Urinary bladder (tissue), 4 donors: ENCODE data around the gene RIPK4. TPM values are rescaled to one million over a fixed set of nuclear protein-coding genes. Genes with fewer than 3 reads are reported as not detected.

Source experiments
- DNase-seq: peaks from one replicate; pipeline ENCODE4 v3.0.0-alpha.2; 2015; ENCODE audit errors: extremely low spot score
- H3K27ac ChIP-seq: one replicate; pipeline ENCODE4 v1.5.1; 2013; ENCODE audit warnings: low read depth, mild to moderate bottlenecking, moderate library complexity
- H3K36me3 ChIP-seq: one replicate; pipeline ENCODE4 v1.6.1; 2013; ENCODE audit warnings: mild to moderate bottlenecking, moderate library complexity; ENCODE audit not compliant: insufficient read depth
- H3K4me1 ChIP-seq: one replicate; pipeline ENCODE4 v1.6.1; 2013; ENCODE audit warnings: mild to moderate bottlenecking, moderate library complexity; ENCODE audit not compliant: insufficient read depth
- H3K4me3 ChIP-seq: one replicate; pipeline ENCODE4 v1.5.1; 2013; ENCODE audit warnings: low read depth, low read length
- WGBS: extraction: QIAGEN DNeasy Blood & Tissue Kit; methylation state at CpG from one replicate; pipeline ENCODE4 v1.1.7; 2013; 5-methylcytosine and 5-hydroxymethylcytosine counted together
- polyA plus RNA-seq: library from polyadenylated mRNA; stranded (reverse); fragments of 200-250 nt; gene quantifications from one replicate; pipeline ENCODE4 v1.2.3, GENCODE V29; 2013
- total RNA-seq: library from RNA; depleted of rRNA; stranded (reverse); fragments of >200 nt; gene quantifications from one replicate; pipeline ENCODE4 v1.2.3, GENCODE V29; 2014
- donor health status: healthy with polysubstance abuse.
- donor health status: healthy.

The RIPK4 gene
- total and polyA plus RNA-seq, 2 donors, result 2.7 to 8.8 TPM

GRCh38 chr21:41750051-41750450 lies 16.8 kb downstream of the RIPK4 start:
- Histone ChIP-seq H3K36me3 (no peaks in the 10 kb centered on the region), H3K4me1 (no peaks in the 10 kb centered on the region), H3K4me3 (no peak overlapping the region), H3K27ac (no peak overlapping the region)
- DNase-seq, result no peak
- 58% methylated on average over 7 of the region's 7 CpGs for WGBS

- Histone ChIP-seq H3K36me3 (no peaks in the 10 kb centered on the region), H3K27ac (no peak overlapping the region), H3K4me3 (no peak overlapping the region), H3K4me1 (no peaks in the 10 kb centered on the region)
- no peak for DNase-seq
- 92% methylated on average over 10 of the region's 10 CpGs for WGBS
Observed at GRCh38 chr21:41749286-41749685, 17.6 kb downstream of the RIPK4 start.

- no peak for DNase-seq
- Histone ChIP-seq H3K4me1 (no peaks in the 10 kb centered on the region), H3K4me3 (no peak overlapping the region), H3K36me3 (no peaks in the 10 kb centered on the region), H3K27ac (no peak overlapping the region)
- 86% methylated on average over 20 of the region's 20 CpGs for WGBS
Observed at GRCh38 chr21:41747943-41748738, 18.7 kb downstream of the RIPK4 start.

GRCh38 chr21:41746744-41747006 lies 20.2 kb downstream of the RIPK4 start:
- Histone ChIP-seq H3K4me1 (no peaks in the 10 kb centered on the region), H3K27ac (no peak overlapping the region), H3K4me3 (no peak overlapping the region), H3K36me3 (no peaks in the 10 kb centered on the region)
- DNase-seq, result no peak
- WGBS, result 93% methylated on average over 8 of the region's 8 CpGs

DNA sequence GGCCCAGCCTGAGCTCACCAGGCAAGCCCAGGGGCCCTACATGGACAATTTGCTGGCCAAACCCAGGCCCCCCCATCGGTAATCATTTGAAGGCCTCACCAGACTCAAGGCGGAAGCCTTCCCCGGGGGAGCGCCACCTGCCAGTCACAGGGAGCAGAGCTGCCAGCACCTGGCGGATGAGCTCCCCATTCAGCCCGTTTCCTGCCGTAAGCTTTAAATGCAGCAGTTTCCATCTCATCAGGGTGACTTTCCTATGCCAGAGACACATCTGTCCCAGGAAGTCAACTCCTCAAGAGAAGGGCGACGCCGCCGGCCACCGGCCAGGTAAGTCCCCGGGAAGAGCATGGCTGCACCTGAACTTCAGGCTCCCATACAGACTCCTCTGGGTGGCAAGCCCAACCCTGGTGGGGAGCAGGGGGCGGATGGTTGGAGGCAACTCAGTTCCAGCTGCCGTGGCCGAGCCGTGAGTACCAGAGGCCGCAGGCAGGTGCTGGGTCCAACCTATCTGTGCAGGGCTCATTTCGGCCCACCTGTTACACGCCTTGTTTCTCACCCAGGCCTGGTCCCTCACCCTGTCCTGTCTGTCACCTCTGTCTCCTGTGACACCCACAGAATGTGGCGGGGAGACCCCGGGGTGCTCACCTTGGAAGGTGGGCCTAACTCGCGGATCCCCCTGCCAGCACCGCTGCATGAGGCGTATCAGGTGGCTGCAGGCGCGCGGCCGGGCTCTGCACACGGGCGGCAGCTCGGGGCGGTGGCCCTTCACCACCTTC lies 20.7 kb downstream of the RIPK4 start:
- H3K27ac ChIP-seq, result no peak overlapping the region
- H3K36me3 ChIP-seq, result no peaks in the 10 kb centered on the region
- 94% methylated on average over 34 of the region's 34 CpGs for WGBS
- no peaks in the 10 kb centered on the region for H3K4me1 ChIP-seq
- no peak for DNase-seq
- H3K4me3 ChIP-seq, result no peak overlapping the region

DNA sequence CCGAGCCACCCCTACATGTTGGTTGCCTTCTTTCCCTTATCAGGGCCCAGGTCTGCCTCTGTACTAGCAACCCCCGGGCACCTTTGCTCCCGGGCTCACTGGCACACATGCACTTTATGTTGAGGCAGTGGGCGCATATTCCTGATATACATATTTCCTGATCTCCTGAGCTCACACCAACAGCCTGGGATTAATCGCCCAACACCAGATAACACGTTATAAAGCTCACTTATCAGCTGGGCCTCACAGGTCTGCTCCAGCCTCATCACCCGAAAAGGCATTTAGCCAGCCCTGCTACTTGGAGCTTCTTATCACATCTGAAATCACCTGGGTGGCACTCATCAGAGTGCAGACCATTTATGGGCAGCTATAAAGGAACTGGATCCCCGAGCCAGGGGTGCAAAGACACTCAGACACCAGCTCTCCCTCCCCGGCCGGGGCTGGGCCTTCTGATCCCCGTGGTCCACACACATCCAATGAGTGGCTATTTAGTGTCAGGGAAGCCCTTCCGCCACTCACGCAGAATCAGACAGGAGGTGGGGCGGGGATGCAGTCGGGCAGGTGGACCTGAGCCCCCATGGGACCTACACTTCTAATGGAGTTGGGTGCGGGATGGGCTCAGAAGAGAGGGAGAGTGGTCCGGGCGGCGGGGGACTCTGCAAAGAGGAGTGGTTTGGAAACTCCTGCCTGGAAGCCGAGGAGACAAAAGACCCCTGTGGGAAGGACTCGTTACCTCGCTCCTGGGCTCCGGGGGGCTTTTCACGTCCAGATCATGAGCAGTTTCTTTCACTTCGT lies 21.6 kb downstream of the RIPK4 start:
- Histone ChIP-seq H3K36me3 (no peaks in the 10 kb centered on the region), H3K4me1 (no peaks in the 10 kb centered on the region), H3K27ac (no peak overlapping the region), H3K4me3 (no peak overlapping the region)
- WGBS, result 83% methylated on average over 25 of the region's 25 CpGs
- DNase-seq, result no peak

- DNase-seq, result no peak
- no peaks in the 10 kb centered on the region for H3K4me1 ChIP-seq
- WGBS, result 64% methylated on average over 43 of the region's 43 CpGs
Observed at GRCh38 chr21:41744028-41744930, 22.6 kb downstream of the RIPK4 start.

GRCh38 chr21:41743321-41744027 lies 23.4 kb downstream of the RIPK4 start:
- no peak overlapping the region for H3K27ac ChIP-seq
- no peaks in the 10 kb centered on the region for H3K36me3 ChIP-seq
- no peaks in the 10 kb centered on the region for H3K4me1 ChIP-seq
- no peak overlapping the region for H3K4me3 ChIP-seq
- DNase-seq, result no peak
- 87% methylated on average over 26 of the region's 26 CpGs for WGBS

More at GRCh38 chr21:41744028-41744930, 22.6 kb downstream of the RIPK4 start:
- Histone ChIP-seq H3K4me3 (no peak overlapping the region), H3K27ac (no peak overlapping the region), H3K36me3 (no peaks in the 10 kb centered on the region)

- Histone ChIP-seq H3K36me3 (no peaks in the 10 kb centered on the region), H3K4me3 (no peak overlapping the region), H3K27ac (no peak overlapping the region), H3K4me1 (no peaks in the 10 kb centered on the region)
- 86% methylated on average over 30 of the region's 30 CpGs for WGBS
- no peak for DNase-seq
Observed at GRCh38 chr21:41742073-41742875, 24.6 kb downstream of the RIPK4 start.

- no peak overlapping the region for H3K27ac ChIP-seq
- H3K36me3 ChIP-seq, result no peaks in the 10 kb centered on the region
- WGBS, result 92% methylated on average over 55 of the region's 55 CpGs
- H3K4me3 ChIP-seq, result no peak overlapping the region
- H3K4me1 ChIP-seq, result no peaks in the 10 kb centered on the region
- no peak for DNase-seq
Observed at GRCh38 chr21:41741253-41742072, 25.4 kb downstream of the RIPK4 start.

DNA sequence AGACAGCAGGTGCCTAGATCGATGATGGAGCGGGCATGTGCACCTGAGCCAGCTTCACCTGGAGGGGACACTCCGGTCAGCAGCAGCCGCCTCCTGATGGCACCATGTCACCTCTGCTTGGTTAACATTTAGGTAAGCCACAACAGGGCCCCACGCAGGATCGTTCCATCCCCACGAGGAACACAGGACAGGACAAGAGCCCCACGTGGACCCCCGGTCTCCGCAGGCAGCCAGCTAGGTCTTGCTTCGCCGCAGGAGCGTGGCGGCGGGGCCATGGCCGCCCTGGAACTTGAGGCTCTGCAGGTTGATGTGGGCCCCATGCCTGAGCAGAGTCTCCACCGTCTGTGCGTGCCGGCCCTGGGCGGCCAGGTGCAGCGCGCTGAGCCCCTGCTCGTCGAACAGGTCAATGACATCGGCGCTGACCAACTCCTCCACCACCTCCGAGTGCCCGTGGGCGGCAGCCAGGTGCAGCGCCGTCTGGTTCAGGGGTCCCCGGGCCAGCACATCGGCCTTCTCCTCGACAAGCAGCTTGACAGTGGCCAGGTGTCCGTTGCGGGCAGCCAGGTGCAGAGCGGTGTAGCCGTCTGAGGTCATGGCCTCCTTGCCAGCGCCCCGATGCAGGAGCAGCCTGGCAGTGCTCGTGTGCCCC lies 26.1 kb downstream of the RIPK4 start:
- 94% methylated on average over 41 of the region's 41 CpGs for WGBS
- Histone ChIP-seq H3K36me3 (no peaks in the 10 kb centered on the region), H3K27ac (no peak overlapping the region), H3K4me1 (no peaks in the 10 kb centered on the region), H3K4me3 (no peak overlapping the region)
- DNase-seq, result no peak
